HG03139 (cell line): ENCODE measurements around the gene CCDC144A.
"Not testable (repeated sequence)": the region's sequence is repeated elsewhere in the genome, so short reads cannot be mapped to it uniquely, and the experiment has no call there.

Experiments
- ATAC-seq: cut with Tn5 transposase; IDR thresholded peaks from one replicate; pipeline ENCODE4 v1.9.1; 2021; ENCODE audit not compliant: unreplicated experiment

Gene CCDC144A

GRCh38 chr17:16817940-16818339 is 127.9 kb downstream of the CCDC144A start:
- not testable (repeated sequence) for ATAC-seq

- no peak for ATAC-seq
These were observed 128.3 kb downstream of the CCDC144A start for GRCh38 chr17:16818340-16818739.

- ATAC-seq: no peak
These were observed 129.0 kb downstream of the CCDC144A start for GRCh38 chr17:16818821-16819683.

- no peak for ATAC-seq
These were observed 130.3 kb downstream of the CCDC144A start for GRCh38 chr17:16820161-16820877.

GRCh38 chr17:16820979-16821543 is 131.0 kb downstream of the CCDC144A start:
- ATAC-seq: no peak

GRCh38 chr17:16822133-16822532 is 132.1 kb downstream of the CCDC144A start:
- not testable (repeated sequence) for ATAC-seq

GRCh38 chr17:16823768-16824406 is 133.8 kb downstream of the CCDC144A start:
- not testable (repeated sequence) for ATAC-seq
